ENCODE measurements around the gene ZSCAN32.

DNA sequence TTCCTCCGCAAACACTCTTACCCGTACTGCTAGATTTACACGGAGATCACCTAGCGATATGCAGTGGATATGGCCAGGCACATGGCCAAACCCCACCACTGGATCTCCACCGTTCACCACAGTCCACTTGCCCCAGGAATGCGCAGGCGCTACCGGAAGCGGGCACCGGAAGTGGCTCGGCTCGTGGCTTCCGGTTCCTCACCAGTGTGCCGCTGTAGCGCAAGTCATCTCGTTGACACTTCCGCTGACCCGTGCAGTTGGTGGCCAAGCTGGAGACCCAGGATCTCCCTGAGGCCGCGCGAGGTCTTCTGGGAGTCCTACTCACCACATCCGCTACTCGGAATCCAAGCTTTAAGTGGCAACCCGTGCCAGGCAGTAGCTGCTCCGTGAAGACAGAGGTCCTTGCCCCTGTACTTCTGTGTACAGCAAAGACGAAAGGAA lies 31.0 kb upstream of the ZSCAN32 start:
- TF ChIP-seq POLR2AphosphoS5 (IDR thresholded peaks at IDR 0.05; ENCODE audit: borderline replicate concordance, low read depth, low read length) (no peak), EZH2 (IDR thresholded peaks at IDR 0.05) (no peak)
